H1 (cell line): ENCODE results near the gene FAM151A. TPM values are rescaled to one million over a fixed set of nuclear protein-coding genes. Genes with fewer than 3 reads are reported as not detected.

ENCODE experiments used
- CTCF ChIA-PET: fragments of 300-600 bp; sonication (Branson Sonifier 250); formaldehyde crosslinking; loops from one replicate; lab custom pipeline; 2021; ENCODE audit not compliant: partially characterized antibody; lab: Charles Lee
- POLR2A ChIA-PET: fragments of 300-600 bp; sonication (Branson Sonifier 250); formaldehyde crosslinking; loops from one replicate; lab custom pipeline; 2021; ENCODE audit warnings: inconsistent platforms; ENCODE audit not compliant: partially characterized antibody; lab: Charles Lee
- DNase-seq, 2 experiments: peaks; one replicate each; pipeline versions ENCODE4 v3.0.0 to v3.0.0-alpha.2; 2010 to 2022; ENCODE audit warnings: low spot score in 2 of 2, low read depth in 1 of 2, mixed read lengths in 1 of 2
- FAIRE-seq: peaks from 2 replicates; lab custom pipeline; 2011; peaks lifted over from hg19 to GRCh38; lab: Jason Lieb, UNC
- H2AFZ ChIP-seq: 2 replicates; pipeline ENCODE4 v1.8.1; 2012; ENCODE audit warnings: low read length, inconsistent platforms
- H2AK5ac ChIP-seq: 2 replicates; pipeline ENCODE4 v1.6.1; 2013; ENCODE audit warnings: low read depth, low read length
- H2BK120ac ChIP-seq: replicated peaks from 2 replicates; pipeline ENCODE3; 2013; ENCODE audit warnings: low read depth, low read length, inconsistent platforms
- H2BK12ac ChIP-seq: 2 replicates; pipeline ENCODE4 v1.6.1; 2013; ENCODE audit warnings: low read depth, low read length
- H2BK15ac ChIP-seq: 2 replicates; pipeline ENCODE4 v1.6.1; 2013; ENCODE audit warnings: low read length
- H2BK20ac ChIP-seq: 2 replicates; pipeline ENCODE4 v1.6.1; 2013; ENCODE audit warnings: low read length
- H2BK5ac ChIP-seq: 2 replicates; pipeline ENCODE4 v1.6.1; 2013; ENCODE audit warnings: low read depth, low read length
- H3K14ac ChIP-seq: 2 replicates; pipeline ENCODE4 v1.6.1; 2013; ENCODE audit warnings: inconsistent platforms; ENCODE audit not compliant: insufficient read length
- H3K18ac ChIP-seq: 2 replicates; pipeline ENCODE4 v1.6.1; 2013; ENCODE audit warnings: low read length; ENCODE audit errors: extremely low read depth
- H3K23ac ChIP-seq: 2 replicates; pipeline ENCODE4 v1.6.1; 2013; ENCODE audit warnings: inconsistent platforms; ENCODE audit not compliant: insufficient read length
- H3K23me2 ChIP-seq: 2 replicates; pipeline ENCODE4 v1.6.1; 2013; ENCODE audit warnings: low read depth, low read length
- H3K27ac ChIP-seq: 2 replicates; pipeline ENCODE4 v1.6.1; 2011; ENCODE audit warnings: low read depth, low read length, inconsistent platforms
- H3K27me3 ChIP-seq, 4 experiments: replicated peaks in 1 of 4; 1 replicate in 1 of 4; 2 replicates in 3 of 4; pipeline versions ENCODE4 v1.6.1 to v1.8.1; 2011 to 2013; ENCODE audit warnings: low read length in 3 of 4, mild to moderate bottlenecking in 3 of 4, inconsistent platforms in 2 of 4, mixed read lengths in 2 of 4, moderate library complexity in 1 of 4; ENCODE audit not compliant: control insufficient read depth in 3 of 4, insufficient read depth in 3 of 4; ENCODE audit errors: extremely low read depth in 1 of 4
- H3K36me3 ChIP-seq, 4 experiments: 2 replicates each; pipeline versions ENCODE4 v1.6.1 to v1.8.1; 2011 to 2013; ENCODE audit warnings: mild to moderate bottlenecking in 4 of 4, low read length in 3 of 4, moderate library complexity in 2 of 4, control low read depth in 1 of 4, inconsistent platforms in 1 of 4; ENCODE audit not compliant: insufficient read depth in 4 of 4, control insufficient read depth in 2 of 4
- H3K4ac ChIP-seq: replicated peaks from 2 replicates; pipeline ENCODE3; 2013; ENCODE audit warnings: low read length, low read depth, mixed read lengths, inconsistent platforms; ENCODE audit not compliant: insufficient read length
- H3K4me1 ChIP-seq, 4 experiments: replicated peaks in 1 of 4; 1 replicate in 1 of 4; 2 replicates in 3 of 4; pipeline versions ENCODE4 v1.6.1 to v1.8.1; 2011 to 2013; ENCODE audit warnings: low read length in 3 of 4, inconsistent platforms in 2 of 4, mixed read lengths in 1 of 4; ENCODE audit not compliant: insufficient read depth in 4 of 4, control insufficient read depth in 3 of 4
- H3K4me2 ChIP-seq, 2 experiments: 2 replicates each; pipeline versions ENCODE4 v1.6.1 to v1.8.1; 2011 to 2013; ENCODE audit warnings: low read depth in 2 of 2, low read length in 2 of 2, control low read depth in 1 of 2, inconsistent platforms in 1 of 2, mild to moderate bottlenecking in 1 of 2; ENCODE audit not compliant: insufficient read depth in 1 of 2
- H3K4me3 ChIP-seq, 4 experiments: fragments of 200-600, 300-600 bp in 1 of 4; sonication (generic), shearing (Covaris generic), sonication (Bioruptor Twin) in 1 of 4; 2 replicates each; pipeline versions ENCODE4 v1.5.1 to v1.8.1; 2011 to 2016; ENCODE audit warnings: low read length in 4 of 4, low read depth in 3 of 4, control low read depth in 2 of 4, inconsistent platforms in 2 of 4, mild to moderate bottlenecking in 2 of 4, mixed read lengths in 1 of 4, moderate library complexity in 1 of 4; ENCODE audit not compliant: insufficient read depth in 2 of 4; ENCODE audit errors: extremely low read depth in 1 of 4
- H3K56ac ChIP-seq: replicated peaks from 2 replicates; pipeline ENCODE3; 2013; ENCODE audit warnings: low read depth, mild to moderate bottlenecking, mixed read lengths, low read length, inconsistent platforms; ENCODE audit not compliant: insufficient read length
- H3K79me1 ChIP-seq: 2 replicates; pipeline ENCODE4 v1.6.1; 2013; ENCODE audit warnings: low read depth, low read length, control low read depth
- H3K79me2 ChIP-seq, 2 experiments: 2 replicates each; pipeline versions ENCODE4 v1.6.1 to v1.8.1; 2012 to 2013; ENCODE audit warnings: low read length in 2 of 2, mild to moderate bottlenecking in 2 of 2, inconsistent platforms in 1 of 2; ENCODE audit not compliant: insufficient read depth in 2 of 2, control insufficient read depth in 1 of 2
- H3K9ac ChIP-seq, 4 experiments: replicated peaks in 1 of 4; 1 replicate in 1 of 4; 2 replicates in 3 of 4; pipeline versions ENCODE4 v1.6.1 to v1.8.1; 2011 to 2013; ENCODE audit warnings: low read depth in 3 of 4, low read length in 3 of 4, control low read depth in 2 of 4, mild to moderate bottlenecking in 2 of 4, moderate library complexity in 2 of 4, inconsistent platforms in 1 of 4; ENCODE audit errors: extremely low read depth in 1 of 4
- H3K9me3 ChIP-seq, 2 experiments: 2 replicates each; pipeline versions ENCODE4 v1.6.1 to v1.8.1; 2012 to 2013; ENCODE audit warnings: mild to moderate bottlenecking in 2 of 2, moderate library complexity in 2 of 2, control low read depth in 1 of 2, inconsistent platforms in 1 of 2, low read depth in 1 of 2, low read length in 1 of 2, mixed read lengths in 1 of 2; ENCODE audit not compliant: insufficient read depth in 2 of 2
- H4K20me1 ChIP-seq, 2 experiments: replicated peaks in 1 of 2; 2 replicates each; pipeline versions ENCODE3 to v1.8.1; 2011 to 2013; ENCODE audit warnings: inconsistent platforms in 2 of 2, low read length in 2 of 2, mild to moderate bottlenecking in 1 of 2; ENCODE audit not compliant: insufficient read depth in 2 of 2, control insufficient read depth in 1 of 2
- H4K5ac ChIP-seq: 2 replicates; pipeline ENCODE4 v1.6.1; 2013; ENCODE audit warnings: low read length, low read depth, mixed read lengths, inconsistent platforms; ENCODE audit not compliant: insufficient read length
- H4K8ac ChIP-seq: 2 replicates; pipeline ENCODE4 v1.8.0; 2013; ENCODE audit warnings: mild to moderate bottlenecking, moderate library complexity, low read length, inconsistent platforms; ENCODE audit not compliant: insufficient read depth; ENCODE audit errors: extremely low read depth
- H4K91ac ChIP-seq: replicated peaks from 2 replicates; pipeline ENCODE3; 2013; ENCODE audit warnings: low read length, mixed read lengths, inconsistent platforms; ENCODE audit not compliant: insufficient read length
- BACH1 ChIP-seq: IDR thresholded peaks from 2 replicates; pipeline ENCODE4 v1.6.1; 2012; ENCODE audit warnings: low read length, improper control_type of control experiment
- BCL11A ChIP-seq, 2 experiments: IDR thresholded peaks; one replicate each; pipeline ENCODE4 v1.6.1; 2011; ENCODE audit warnings: low read depth in 2 of 2, low read length in 2 of 2, mild to moderate bottlenecking in 2 of 2
- BRCA1 ChIP-seq: IDR thresholded peaks from 2 replicates; pipeline ENCODE4 v1.6.1; 2012; ENCODE audit warnings: low read depth, low read length, improper control_type of control experiment
- CEBPB ChIP-seq: IDR thresholded peaks from 2 replicates; pipeline ENCODE4 v1.6.1; 2012; ENCODE audit warnings: low read depth, low read length
- CREB1 ChIP-seq: IDR thresholded peaks from 2 replicates; pipeline ENCODE4 v1.6.1; 2012; ENCODE audit warnings: inconsistent platforms
- HDAC6 ChIP-seq: IDR thresholded peaks from one replicate; pipeline ENCODE4 v1.7.1; 2012; ENCODE audit warnings: low read depth, mild to moderate bottlenecking, inconsistent platforms, low read length, moderate library complexity
- JUN ChIP-seq: IDR thresholded peaks from 2 replicates; pipeline ENCODE4 v1.6.1; 2011; ENCODE audit warnings: low read depth, mild to moderate bottlenecking, improper control_type of control experiment, low read length
- KDM1A ChIP-seq: fragments of 200-600, 300-600 bp; sonication (generic); IDR thresholded peaks from 2 replicates; pipeline ENCODE4 v1.7.1; 2016; ENCODE audit warnings: mild to moderate bottlenecking, low read length, borderline replicate concordance
- PHF8 ChIP-seq: fragments of 200-600 bp; sonication (generic); conservative IDR thresholded peaks from 2 replicates; pipeline ENCODE4 v1.7.1; 2012; ENCODE audit warnings: low read depth, mild to moderate bottlenecking, inconsistent platforms, low read length, moderate library complexity
- POU5F1 ChIP-seq: IDR thresholded peaks from 2 replicates; pipeline ENCODE4 v1.6.1; 2011; ENCODE audit warnings: low read depth, mild to moderate bottlenecking, low read length, moderate library complexity
- RXRA ChIP-seq: IDR thresholded peaks from 2 replicates; pipeline ENCODE4 v1.6.1; 2011; ENCODE audit warnings: low read depth, mild to moderate bottlenecking, low read length, moderate library complexity; ENCODE audit not compliant: insufficient read depth
- TAF1 ChIP-seq: IDR thresholded peaks from 2 replicates; pipeline ENCODE4 v1.6.1; 2011; ENCODE audit warnings: mild to moderate bottlenecking, low read depth, low read length
- TBP ChIP-seq: IDR thresholded peaks from 2 replicates; pipeline ENCODE4 v1.6.1; 2011; ENCODE audit warnings: low read depth, low read length, improper control_type of control experiment
- TEAD4 ChIP-seq: IDR thresholded peaks from 2 replicates; pipeline ENCODE4 v1.6.1; 2012; ENCODE audit warnings: low read depth, low read length, inconsistent platforms, mixed read lengths
- ZNF274 ChIP-seq: IDR thresholded peaks from 2 replicates; pipeline ENCODE4 v1.7.0; 2012; ENCODE audit warnings: low read length, borderline replicate concordance; ENCODE audit errors: extremely low read depth
- WGBS, 2 experiments: shearing (Covaris generic) in 1 of 2; methylation state at CpG; one replicate each; pipeline versions ENCODE4 v1.1.6 to v1.1.7; 2013 to 2015; ENCODE audit warnings: low lambda C conversion rate in 2 of 2, mixed read lengths in 2 of 2, inconsistent platforms in 1 of 2, low coverage in 1 of 2, missing lambda C conversion rate in 1 of 2; ENCODE audit not compliant: insufficient replicate concordance in 2 of 2, insufficient coverage in 1 of 2, insufficient read length in 1 of 2; ENCODE audit errors: extremely low coverage in 1 of 2, missing lambda C conversion rate in 1 of 2; 5-methylcytosine and 5-hydroxymethylcytosine counted together
- polyA plus RNA-seq, 7 experiments: library from polyadenylated mRNA; depleted of rRNA in 3 of 7; stranded (reverse) in 5 of 7; unstranded in 2 of 7; fragments of >200 nt in 5 of 7; fragments of 200-250 nt in 2 of 7; gene quantifications; 1 replicate in 5 of 7; 2 replicates in 1 of 7; 4 replicates in 1 of 7; pipeline versions ENCODE4 v1.2.1 to v1.2.3, GENCODE V29; 2011 to 2013; ENCODE audit warnings: missing spikeins in 2 of 7, mixed read lengths in 2 of 7
- total RNA-seq: library from RNA; stranded (reverse); fragmentation: NEBNext Ultra II Directional; extraction: Animal tissue kit (Norgen Biotek cat#: 25700); gene quantifications from 2 replicates; pipeline ENCODE4 v1.2.1, GENCODE V29; 2021

The FAM151A gene
- total and polyA plus RNA-seq, 2 of the 8 experiments (the other 6 are each of a cell fraction or from before 2014, with no cell fraction given), result not detected

GRCh38 chr1:54607821-54608565 is 15.3 kb downstream of the FAM151A start:
- H4K91ac ChIP-seq, result no peak overlapping the region
- no peak overlapping the region for H3K14ac ChIP-seq
- no peak overlapping the region for H2BK12ac ChIP-seq
- H3K18ac ChIP-seq, result no peak overlapping the region
- peaks cover 0 to 2% of the 10 kb centered on the region in 2 experiments for H4K20me1 ChIP-seq
- no peak overlapping the region; a peak in 1 of 7 replicates for H3K9ac ChIP-seq
- H2AFZ ChIP-seq, result no peak overlapping the region
- no peaks in the 10 kb centered on the region for H3K79me2 ChIP-seq
- no peak overlapping the region; the same call in 1 of the 2 replicates for H2BK5ac ChIP-seq
- H3K56ac ChIP-seq, result no peak overlapping the region
- no peaks in the 10 kb centered on the region for H3K9me3 ChIP-seq
- H3K23ac ChIP-seq, result no peak overlapping the region
- no peak overlapping the region for H2BK120ac ChIP-seq
- no peaks in the 10 kb centered on the region for H3K27me3 ChIP-seq
- H3K4me3 ChIP-seq, result no peak overlapping the region
- no peak overlapping the region for H4K5ac ChIP-seq
- WGBS, 2 experiments, result 84% methylated on average over 16 of the region's 19 CpGs; no CpG with 5 or more reads in 1 of the 2 experiments
- no peak overlapping the region for H4K8ac ChIP-seq
- H2BK20ac ChIP-seq, result no peak overlapping the region
- ChIA-PET POLR2A (no interaction called here), CTCF (interaction anchor here (1.1 to 1.5 kb wide), 2 partner anchors 18 to 56 kb away, joined by 4 read pairs; no protein-coding TSS in a partner anchor)
- H3K23me2 ChIP-seq, result no peaks in the 10 kb centered on the region
- no peaks in the 10 kb centered on the region for H3K36me3 ChIP-seq
- no peak overlapping the region; the same call in 1 of the 2 replicates for H2BK15ac ChIP-seq
- no peak for FAIRE-seq
- H3K4ac ChIP-seq, result no peak overlapping the region
- no peak overlapping the region for H3K4me2 ChIP-seq
- no peak overlapping the region for H3K27ac ChIP-seq
- no peak overlapping the region for H2AK5ac ChIP-seq
- DNase-seq, result no peak
- peaks cover 5 to 16% (median 10%) of the 10 kb centered on the region in 4 experiments for H3K4me1 ChIP-seq
- no peaks in the 10 kb centered on the region for H3K79me1 ChIP-seq
- TF ChIP-seq JUN (no peak), CREB1 (no peak), TBP (no peak), KDM1A (no peak), TAF1 (no peak), BCL11A (IDR thresholded peaks at IDR 0.05; ENCODE audit: low read depth in 2 of 2, low read length in 2 of 2) (no peak), CEBPB (no peak), BRCA1 (no peak), PHF8 (no peak), TEAD4 (no peak), HDAC6 (no peak), RXRA (no peak), ZNF274 (no peak), POU5F1 (no peak), BACH1 (no peak)
